ENCODE measurements around the gene TLE2.
A peak's percentile ranks its signal among the peaks of the same experiment; 100 is the strongest.
"Not testable (repeated sequence)": the region's sequence is repeated elsewhere in the genome, so short reads cannot be mapped to it uniquely, and the experiment has no call there.

The TLE2 gene

DNA sequence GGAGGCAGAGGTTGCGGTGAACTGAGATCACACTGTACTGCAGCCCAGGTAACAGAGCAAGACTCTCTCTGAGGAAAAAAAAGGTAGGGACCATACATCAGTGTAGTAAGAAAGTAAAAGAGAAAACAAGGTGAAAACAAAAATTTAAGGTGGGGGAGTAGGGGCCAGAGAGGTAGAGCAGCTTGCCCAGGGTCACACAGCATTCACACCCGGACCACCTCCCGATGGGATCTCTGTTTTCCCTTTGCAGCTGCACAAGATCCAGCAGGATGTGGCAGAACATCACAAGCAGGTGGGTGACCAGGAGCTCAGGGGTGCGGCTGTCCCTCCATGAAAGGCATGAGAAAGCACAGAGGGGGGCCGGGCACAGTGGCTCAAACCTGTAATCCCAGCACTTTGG, 47.2 kb downstream of the TLE2 start:
- DNase-seq, result no peak

- no peak for DNase-seq
Observed at GRCh38 chr19:2978772-2979171, 50.3 kb downstream of the TLE2 start.

GRCh38 chr19:2978166-2978767, 50.8 kb downstream of the TLE2 start:
- no peak for DNase-seq

GRCh38 chr19:2977746-2978138, 51.3 kb downstream of the TLE2 start:
- DNase-seq, result peak; percentile 25

DNA sequence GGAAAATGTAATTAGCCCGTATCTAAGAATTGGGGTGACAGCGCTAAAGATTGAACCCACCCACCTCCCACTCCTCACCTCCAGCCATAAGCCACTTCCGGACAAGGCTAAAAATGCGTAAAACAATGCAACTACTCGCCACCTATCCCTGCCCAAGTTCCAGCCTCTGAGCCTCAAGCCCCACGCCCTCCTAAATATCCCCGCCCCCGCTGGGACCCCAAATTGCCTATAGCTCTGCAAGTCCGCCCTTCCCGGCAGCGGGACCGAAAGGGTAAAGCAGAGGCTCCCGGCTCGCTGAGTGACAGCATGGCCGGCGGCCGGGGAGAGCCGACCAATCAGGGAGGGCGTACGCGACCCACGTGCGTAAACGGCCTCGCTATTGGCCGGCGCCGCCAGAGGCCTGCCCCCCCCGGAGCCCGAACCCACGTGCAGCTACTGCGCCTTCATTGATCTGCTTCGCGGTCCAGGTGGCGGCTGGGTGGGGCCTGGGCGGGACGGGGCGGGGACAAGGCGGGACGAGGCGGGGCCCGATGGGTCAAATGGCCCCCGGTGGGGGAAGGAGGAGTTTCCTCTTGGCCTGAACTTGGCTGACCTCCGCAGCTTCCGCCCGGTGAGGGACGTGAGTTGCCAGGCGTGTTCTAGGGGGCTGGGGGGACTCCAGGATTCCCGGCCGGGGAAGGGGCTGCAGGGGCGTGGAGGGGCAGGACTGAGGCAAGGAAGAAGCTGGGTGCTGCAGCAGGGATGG, 51.9 kb downstream of the TLE2 start, which contains the start of gene TLE6:
TSS of gene TLE6 (plus strand) at position 564 of the 745 bp plus-strand sequence. CDS start 670 bp downstream, outside the sequence.
- peak; percentile 95 for DNase-seq

- DNase-seq, result no peak
Observed at GRCh38 chr19:2976609-2977000, 52.5 kb downstream of the TLE2 start.

- peak; percentile 84 for DNase-seq
Observed at GRCh38 chr19:2974342-2975041, 54.6 kb downstream of the TLE2 start.

- DNase-seq, result no peak
Observed at GRCh38 chr19:2973229-2973628, 55.9 kb downstream of the TLE2 start.

GRCh38 chr19:2970201-2970835, 58.8 kb downstream of the TLE2 start:
- peak; percentile 33 for DNase-seq

GRCh38 chr19:2969104-2969504, 60.0 kb downstream of the TLE2 start:
- no peak for DNase-seq

- no peak for DNase-seq
Observed at GRCh38 chr19:2967972-2968371, 61.1 kb downstream of the TLE2 start.

GRCh38 chr19:2964874-2965273, 64.2 kb downstream of the TLE2 start:
- DNase-seq, result no peak

DNA sequence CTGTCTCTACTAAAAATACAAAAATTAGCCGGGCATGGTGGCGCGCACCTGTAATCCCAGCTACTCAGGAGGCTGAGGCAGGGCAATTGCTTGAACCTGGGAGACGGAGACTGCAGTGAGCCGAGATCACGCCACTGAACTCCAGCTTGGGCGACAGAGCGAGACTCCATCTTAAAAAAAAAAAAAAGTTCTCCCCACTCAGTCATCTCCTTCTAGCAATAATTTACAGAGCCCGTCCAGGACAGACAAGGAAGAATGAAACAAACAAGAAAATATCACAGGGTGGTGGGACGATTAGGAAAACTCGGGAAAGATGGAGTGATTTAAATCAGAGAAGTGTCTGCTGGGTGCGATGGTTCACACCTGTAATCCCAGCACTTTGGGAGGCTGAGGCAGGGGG, 65.4 kb downstream of the TLE2 start:
- DNase-seq, result not testable (repeated sequence)

GRCh38 chr19:2963122-2963521, 66.0 kb downstream of the TLE2 start:
- no peak for DNase-seq

DNA sequence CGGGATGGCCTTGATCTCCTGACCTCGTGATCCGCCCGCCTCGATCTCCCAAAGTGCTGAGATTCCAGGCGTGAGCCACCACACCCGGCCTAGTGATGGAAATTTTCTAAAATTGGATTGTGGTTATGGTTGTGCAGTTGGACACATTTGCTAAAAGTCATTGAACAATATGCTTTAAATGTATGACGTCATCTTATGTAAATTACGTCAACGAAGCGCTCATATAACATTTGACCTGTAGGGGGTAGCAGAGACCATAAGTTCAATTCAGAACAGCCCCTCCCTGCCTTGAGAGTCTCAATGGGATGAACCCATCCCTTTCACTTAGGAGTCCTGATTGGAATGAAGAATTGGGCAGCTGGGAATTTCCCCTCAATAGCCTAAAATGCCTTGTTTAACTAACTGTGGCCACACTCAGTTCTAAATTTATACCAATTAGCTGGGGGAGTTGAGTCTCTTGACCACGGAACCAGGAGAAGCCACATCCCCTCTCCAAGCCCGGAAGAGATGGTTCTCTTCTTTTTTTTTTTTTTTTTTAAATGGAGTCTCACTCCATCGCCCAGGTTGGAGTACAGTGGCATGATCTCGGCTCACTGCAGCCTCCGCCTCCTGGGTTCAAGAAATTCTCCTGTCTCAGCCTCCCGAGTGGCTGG, 66.9 kb downstream of the TLE2 start:
- DNase-seq, result peak; percentile 88

GRCh38 chr19:2960120-2960519, 69.0 kb downstream of the TLE2 start:
- no peak for DNase-seq

DNA sequence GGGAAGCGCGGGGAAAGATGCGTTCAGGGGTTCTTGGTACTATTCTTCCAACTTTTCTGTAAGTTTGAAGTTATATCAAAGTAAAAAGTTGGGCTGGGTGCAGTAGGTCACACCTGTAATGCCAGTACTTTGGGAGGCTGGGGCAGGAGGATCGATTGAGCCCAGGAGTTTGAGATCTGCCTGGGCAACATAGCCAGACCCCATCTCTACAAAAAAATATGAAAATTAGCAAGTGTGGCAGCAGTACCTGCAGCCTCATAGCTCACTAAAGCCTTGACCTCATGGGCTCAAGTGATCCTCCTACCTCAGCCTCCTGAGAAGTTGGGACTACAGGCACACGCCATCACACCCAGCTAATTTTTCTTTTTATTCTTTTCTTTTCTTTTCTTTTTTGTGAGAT, 71.9 kb downstream of the TLE2 start:
- no peak for DNase-seq

GRCh38 chr19:2952953-2953481, 76.1 kb downstream of the TLE2 start:
- DNase-seq, result no peak

DNA sequence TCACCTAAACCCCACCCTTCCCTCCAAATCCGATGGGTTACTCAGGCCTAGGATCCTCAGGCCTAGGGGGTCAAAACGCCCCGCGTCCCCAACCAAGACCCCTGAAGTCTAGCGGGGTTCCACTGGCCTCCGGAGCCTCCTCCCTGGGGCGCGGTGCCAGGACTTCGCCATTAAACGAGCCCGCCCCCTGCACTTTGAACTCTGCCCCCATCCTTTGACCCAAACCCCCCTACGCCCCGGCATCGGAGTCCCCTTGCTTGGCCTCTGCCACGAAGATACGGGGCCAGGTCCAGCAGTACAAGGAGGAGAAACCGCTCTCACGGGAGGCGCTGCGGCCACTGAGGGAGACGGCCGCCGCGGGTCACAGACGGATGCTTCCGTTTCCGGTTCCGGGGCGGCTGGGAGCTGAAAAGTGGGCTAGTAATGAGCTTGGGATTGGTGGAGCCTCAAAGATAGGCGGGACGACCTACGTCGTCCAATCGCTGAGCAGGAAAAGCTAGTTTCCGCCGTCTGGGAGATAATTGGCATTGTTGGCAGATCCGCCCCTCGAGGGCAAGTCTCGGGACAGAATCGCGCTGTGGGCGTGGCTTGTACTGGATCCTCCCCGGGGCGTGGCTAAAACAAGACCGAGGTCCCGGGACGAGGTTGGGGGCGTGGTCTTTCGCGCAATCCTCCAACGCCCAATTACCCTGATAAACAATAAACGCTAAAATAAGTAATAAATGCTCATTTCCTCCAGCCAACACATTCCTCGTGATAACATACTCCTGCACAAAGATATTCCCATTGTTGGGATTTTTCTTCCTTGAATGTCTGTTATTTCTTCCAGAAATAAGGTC, 78.6 kb downstream of the TLE2 start:
- DNase-seq, result peak; percentile 99

DNA sequence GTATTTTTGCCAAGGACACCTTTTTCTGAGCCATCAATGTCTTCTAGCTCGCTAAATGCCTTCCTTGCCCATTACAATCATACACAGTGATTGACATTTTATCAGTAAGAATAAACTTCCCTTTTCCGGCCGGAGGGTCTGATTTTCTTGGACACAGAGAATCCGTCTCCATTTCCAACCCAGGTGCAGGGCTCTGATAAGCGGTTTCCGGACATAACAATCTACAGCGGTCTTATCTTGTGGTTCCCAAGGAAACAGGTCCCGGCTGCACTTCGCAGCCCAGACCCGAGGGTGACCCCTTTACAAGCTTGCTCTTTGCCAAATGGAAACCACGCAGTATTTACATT, 79.2 kb downstream of the TLE2 start:
- DNase-seq, result peak; percentile 97

Data from hematopoietic multipotent progenitor cell treated with erythropoietin and hydrocortisone succinate and interleukin-3 and kit ligand, for 6 days (in vitro differentiated cells).